CD4-positive, alpha-beta T cell (primary cell): Measurements from ENCODE around the gene CDK6. TPM values are rescaled to one million over a fixed set of nuclear protein-coding genes. Genes with fewer than 3 reads are reported as not detected.

Source experiments
- ATAC-seq: fragments of 200-7000 bp; cut with Tn5 transposase; one replicate; pipeline ENCODE4 v1.10.0; 2022; ENCODE audit warnings: mild to moderate bottlenecking; ENCODE audit not compliant: poor library complexity
- CTCF ChIA-PET: fragments of 350-600 bp; sonication (Branson Sonifier 250); formaldehyde crosslinking; loops from one replicate; lab custom pipeline; 2021; ENCODE audit warnings: antibody characterized with exemption, inconsistent platforms; lab: Charles Lee
- POLR2A ChIA-PET: fragments of 350-600 bp; sonication (Branson Sonifier 250); formaldehyde crosslinking; loops from one replicate; lab custom pipeline; 2021; ENCODE audit warnings: antibody characterized with exemption, inconsistent platforms; lab: Charles Lee
- DNase-seq, 14 experiments: peaks; one replicate each; pipeline ENCODE4 v3.0.0-alpha.2; 2013 to 2020; ENCODE audit warnings: mixed read lengths in 2 of 14
- H3K27ac ChIP-seq, 2 donors: one replicate each; pipeline versions ENCODE4 v1.5.1 to v1.7.0; 2013; ENCODE audit warnings: low read length in 2 of 2, low read depth in 1 of 2, mild to moderate bottlenecking in 1 of 2
- H3K27me3 ChIP-seq, 2 experiments: 1 replicate in 1 of 2; 2 replicates in 1 of 2; pipeline versions ENCODE4 v1.6.1 to v1.7.0; 2013; ENCODE audit warnings: low read length in 2 of 2, control low read depth in 1 of 2, mild to moderate bottlenecking in 1 of 2, moderate library complexity in 1 of 2; ENCODE audit not compliant: insufficient read depth in 2 of 2, control insufficient read depth in 1 of 2
- H3K36me3 ChIP-seq: one replicate; pipeline ENCODE4 v1.6.1; 2013; ENCODE audit warnings: low read length, control low read depth; ENCODE audit not compliant: insufficient read depth
- H3K4me1 ChIP-seq: one replicate; pipeline ENCODE4 v1.6.1; 2013; ENCODE audit warnings: low read length, control low read depth; ENCODE audit not compliant: insufficient read depth
- H3K4me3 ChIP-seq: one replicate; pipeline ENCODE4 v1.5.1; 2013; ENCODE audit warnings: mild to moderate bottlenecking, low read length, moderate library complexity
- H3K9me3 ChIP-seq, 2 experiments: 1 replicate in 1 of 2; 2 replicates in 1 of 2; pipeline versions ENCODE4 v1.6.1 to v1.7.0; 2013; ENCODE audit warnings: low read length in 2 of 2, mild to moderate bottlenecking in 2 of 2, control low read depth in 1 of 2, moderate library complexity in 1 of 2; ENCODE audit not compliant: control insufficient read depth in 1 of 2, insufficient read depth in 1 of 2
- H3K27ac Mint-ChIP-seq: one replicate; pipeline ENCODE4 v1.8.0; 2020; ENCODE audit warnings: mixed read lengths
- H3K27me3 Mint-ChIP-seq: one replicate; pipeline ENCODE4 v1.8.0; 2021; ENCODE audit warnings: mixed read lengths
- H3K36me3 Mint-ChIP-seq: one replicate; pipeline ENCODE4 v1.8.0; 2021; ENCODE audit warnings: low read depth, mixed read lengths
- H3K4me1 Mint-ChIP-seq: one replicate; pipeline ENCODE4 v1.8.0; 2021; ENCODE audit warnings: low read depth, mixed read lengths
- H3K4me3 Mint-ChIP-seq: one replicate; pipeline ENCODE4 v1.8.0; 2020; ENCODE audit warnings: mild to moderate bottlenecking, mixed read lengths
- H3K9me3 Mint-ChIP-seq: one replicate; pipeline ENCODE4 v1.8.0; 2020; ENCODE audit warnings: mixed read lengths
- CTCF ChIP-seq: fragments of 200-600 bp; IDR thresholded peaks from one replicate; pipeline ENCODE4 v1.8.0; 2022; ENCODE audit warnings: antibody characterized with exemption, mild to moderate bottlenecking
- intact Hi-C, 2 experiments: fragments of 100-400 bp; cut with DNase I in 1 of 2; cut with micrococcal nuclease in 1 of 2; formaldehyde crosslinking; loops; one replicate each; pipeline versions ENCODE4 v1.15.1 to v1.9.0; 2023 to 2025; cut with DNase I, micrococcal nuclease
- total RNA-seq, 174 experiments: library from RNA in 2 of 174; stranded (reverse) in 2 of 174; gene quantifications; one replicate each; pipeline ENCODE4 v1.2.3 and lab custom pipeline; 2021 to 2026

Gene CDK6
- total RNA-seq, 2 experiments from 2014 or later, result 13.0 to 13.7 TPM

- TF ChIP-seq CTCF, result no peak
- Histone ChIP-seq H3K27ac (no peak overlapping the region), H3K9me3 (no peaks in the 10 kb centered on the region), H3K36me3 (no peaks in the 10 kb centered on the region), H3K4me3 (no peak overlapping the region), H3K27me3 (no peaks in the 10 kb centered on the region), H3K4me1 (peaks cover 3% of the 10 kb centered on the region)
- ChIA-PET POLR2A (no interaction called here), CTCF (no interaction called here)
- H3K27ac Mint-ChIP-seq, result no peak overlapping the region
- no peaks in the 10 kb centered on the region for H3K27me3 Mint-ChIP-seq
- peaks cover 7% of the 10 kb centered on the region for H3K4me1 Mint-ChIP-seq
- ATAC-seq (no peak), DNase-seq (no peak)
- intact Hi-C loops, result no loop called here
- H3K9me3 Mint-ChIP-seq, result no peaks in the 10 kb centered on the region
- H3K36me3 Mint-ChIP-seq, result peaks cover 6% of the 10 kb centered on the region
- H3K4me3 Mint-ChIP-seq, result no peak overlapping the region
Measured at GRCh38 chr7:92736870-92737269, 99.5 kb downstream of the CDK6 start.

GRCh38 chr7:92735707-92736106, 100.7 kb downstream of the CDK6 start:
- ATAC-seq (no peak), DNase-seq (no peak)
- intact Hi-C loops, result no loop called here
- Mint-ChIP-seq H3K27me3 (no peaks in the 10 kb centered on the region), H3K27ac (no peak overlapping the region), H3K9me3 (no peaks in the 10 kb centered on the region), H3K36me3 (peaks cover 6% of the 10 kb centered on the region), H3K4me1 (peaks cover 5% of the 10 kb centered on the region), H3K4me3 (no peak overlapping the region)
- no peak for TF ChIP-seq CTCF
- CTCF ChIA-PET, result interaction anchor here (0.8 kb wide), 1 partner anchor 12 kb away, joined by 6 read pairs; no protein-coding TSS in a partner anchor
- Histone ChIP-seq H3K27ac (no peak overlapping the region), H3K9me3 (no peaks in the 10 kb centered on the region), H3K4me1 (peaks cover 3% of the 10 kb centered on the region), H3K4me3 (no peak overlapping the region), H3K36me3 (no peaks in the 10 kb centered on the region), H3K27me3 (no peaks in the 10 kb centered on the region)
- POLR2A ChIA-PET, result no interaction called here

GRCh38 chr7:92732316-92733036, 103.9 kb downstream of the CDK6 start:
- ATAC-seq (no peak), DNase-seq (no peak)
- Histone ChIP-seq H3K36me3 (no peaks in the 10 kb centered on the region), H3K4me1 (peaks cover 3% of the 10 kb centered on the region), H3K4me3 (no peak overlapping the region), H3K27me3 (no peaks in the 10 kb centered on the region), H3K9me3 (no peaks in the 10 kb centered on the region), H3K27ac (no peak overlapping the region)
- Mint-ChIP-seq H3K4me3 (no peak overlapping the region), H3K27me3 (no peaks in the 10 kb centered on the region), H3K36me3 (peaks cover 6% of the 10 kb centered on the region), H3K27ac (no peak overlapping the region), H3K9me3 (no peaks in the 10 kb centered on the region), H3K4me1 (peaks cover 11% of the 10 kb centered on the region)
- TF ChIP-seq CTCF, result no peak
- intact Hi-C loops, result loop anchor here in 1 of 2 experiments (5.0 kb wide), 1 partner anchor 85 kb away; no protein-coding TSS in a partner anchor
- ChIA-PET POLR2A (no interaction called here), CTCF (no interaction called here)
